ENCODE results near the gene KRTAP10-4. TPM values are rescaled to one million over a fixed set of nuclear protein-coding genes. Genes with fewer than 3 reads are reported as not detected.

KRTAP10-4 gene
- total and polyA plus RNA-seq, 4 donors = not detected

GRCh38 chr21:44532712-44533111 lies 40.8 kb upstream of the KRTAP10-4 start:
- no peak for DNase-seq (ENCODE audit: low spot score)
- Histone ChIP-seq H3K27ac (ENCODE audit: low read depth in 1 of 2, low read length in 2 of 2) (no peak overlapping the region), H3K4me3 (ENCODE audit: low read depth in 1 of 3, low read length in 3 of 3) (no peak overlapping the region), H3K27me3 (ENCODE audit: control insufficient read depth in 4 of 4, insufficient read depth in 4 of 4, low read length in 3 of 4) (no peaks in the 10 kb centered on the region), H3K9me3 (ENCODE audit: control insufficient read depth in 4 of 4, low read length in 3 of 4) (no peaks in the 10 kb centered on the region), H3K4me1 (ENCODE audit: control insufficient read depth in 4 of 4, insufficient read depth in 4 of 4, low read length in 3 of 4) (no peaks in the 10 kb centered on the region), H3K9ac (ENCODE audit: low read depth in 1 of 2, low read length in 2 of 2) (no peak overlapping the region), H3K36me3 (ENCODE audit: control insufficient read depth in 4 of 4, insufficient read depth in 3 of 4, low read depth in 1 of 4, low read length in 3 of 4) (no peaks in the 10 kb centered on the region)
- TF ChIP-seq ZBTB33 (IDR thresholded peaks at IDR 0.05) = no peak
- no peak for TF ChIP-seq MAX (IDR thresholded peaks at IDR 0.05)
- TF ChIP-seq TAF1 (conservative IDR thresholded peaks at IDR 0.05) = no peak
- TF ChIP-seq JUND (IDR thresholded peaks at IDR 0.05) = no peak
- TF ChIP-seq ATF3 (IDR thresholded peaks at IDR 0.05) = no peak
- TF ChIP-seq HNF4A (conservative IDR thresholded peaks at IDR 0.05) = no peak
- no peak for TF ChIP-seq FOXA1 (IDR thresholded peaks at IDR 0.05)
- no peak for TF ChIP-seq HNF4G (IDR thresholded peaks at IDR 0.05)
- TF ChIP-seq EGR1 (IDR thresholded peaks at IDR 0.05; ENCODE audit: low read depth in 2 of 2) = no peak
- no peak for TF ChIP-seq CTCF (IDR thresholded peaks at IDR 0.05; ENCODE audit: low read depth, low read length, missing input control)
- no peak for TF ChIP-seq FOXA2 (IDR thresholded peaks at IDR 0.05)
- no peak for TF ChIP-seq RXRA (IDR thresholded peaks at IDR 0.05)
- WGBS = 92% methylated on average over 16 of the region's 16 CpGs

GRCh38 chr21:44533121-44533890 lies 40.2 kb upstream of the KRTAP10-4 start:
- no peaks in the 10 kb centered on the region for H3K4me1 ChIP-seq (ENCODE audit: control insufficient read depth in 4 of 4, insufficient read depth in 4 of 4, low read length in 3 of 4)
- TF ChIP-seq GABPA (IDR thresholded peaks at IDR 0.05 in 1 of 2, conservative IDR thresholded peaks at IDR 0.05 in 1 of 2) (no peak), EGR1 (IDR thresholded peaks at IDR 0.05; ENCODE audit: low read depth in 2 of 2) (no peak), RAD21 (IDR thresholded peaks at IDR 0.05) (no peak), JUND (IDR thresholded peaks at IDR 0.05) (no peak), REST (IDR thresholded peaks at IDR 0.05) (no peak), ZBTB33 (IDR thresholded peaks at IDR 0.05) (no peak), TAF1 (conservative IDR thresholded peaks at IDR 0.05) (no peak), RXRA (IDR thresholded peaks at IDR 0.05) (no peak), FOXA1 (IDR thresholded peaks at IDR 0.05) (no peak), FOXA2 (IDR thresholded peaks at IDR 0.05) (no peak), HNF4G (IDR thresholded peaks at IDR 0.05) (no peak)
- H3K9me3 ChIP-seq (ENCODE audit: control insufficient read depth in 4 of 4, low read length in 3 of 4) = no peaks in the 10 kb centered on the region
- H3K9ac ChIP-seq (ENCODE audit: low read depth in 1 of 2, low read length in 2 of 2) = no peak overlapping the region
- no peak for DNase-seq (ENCODE audit: low spot score)
- no peaks in the 10 kb centered on the region for H3K27me3 ChIP-seq (ENCODE audit: control insufficient read depth in 4 of 4, insufficient read depth in 4 of 4, low read length in 3 of 4)
- WGBS = 92% methylated on average over 37 of the region's 37 CpGs
- H3K4me3 ChIP-seq (ENCODE audit: low read depth in 1 of 3, low read length in 3 of 3) = no peak overlapping the region
- no peaks in the 10 kb centered on the region for H3K36me3 ChIP-seq (ENCODE audit: control insufficient read depth in 4 of 4, insufficient read depth in 3 of 4, low read depth in 1 of 4, low read length in 3 of 4)
- no peak overlapping the region for H3K27ac ChIP-seq (ENCODE audit: low read depth in 1 of 2, low read length in 2 of 2)
